Motor neuron (in vitro differentiated cells): ENCODE measurements around the gene BDKRB1. TPM values are rescaled to one million over a fixed set of nuclear protein-coding genes. Genes with fewer than 3 reads are reported as not detected.

ENCODE experiments used
- ATAC-seq, 8 experiments: fragments of 200-7000 bp; cut with Tn5 transposase; replicated peaks in 6 of 8; 2 replicates each; pipeline ENCODE4 v1.8.0; 2021; ENCODE audit warnings: mild to moderate bottlenecking in 8 of 8, moderate library complexity in 8 of 8
- H3K27ac ChIP-seq, 2 donors: fragments of 250-450 bp; sonication (Bioruptor Pico); 2 replicates each; pipeline ENCODE4 v1.9.0; 2021; ENCODE audit warnings: antibody characterized with exemption in 2 of 2, mild to moderate bottlenecking in 2 of 2, moderate library complexity in 1 of 2
- H3K4me1 ChIP-seq, 2 donors: fragments of 250-450 bp; sonication (Bioruptor Pico); replicated peaks in 1 of 2; 2 replicates each; pipeline ENCODE4 v1.6.1; 2021; ENCODE audit warnings: antibody characterized with exemption in 2 of 2, mild to moderate bottlenecking in 2 of 2, moderate library complexity in 1 of 2
- H3K4me3 ChIP-seq, 5 donors: fragments of 250-450 bp; sonication (Bioruptor Pico); 2 replicates each; pipeline ENCODE4 v1.9.0; 2021; ENCODE audit warnings: antibody characterized with exemption in 5 of 5, mild to moderate bottlenecking in 5 of 5, moderate library complexity in 4 of 5
- WGBS, 10 experiments: fragments of 450-650 bp; shearing (Covaris generic); methylation state at CpG; one replicate each; pipeline ENCODE4 v1.0.0; 2022; 5-methylcytosine and 5-hydroxymethylcytosine counted together
- in situ Hi-C, 9 experiments: fragments of 400-800 bp; cut with MboI; loops; one replicate each; pipeline ENCODE4 v1.15.0; 2021; ENCODE audit warnings: low sequenced_read_pairs in 9 of 9, low pct_unique_long_range_greater_than_20kb in 2 of 9; ENCODE audit not compliant: unreplicated experiment in 9 of 9
- total RNA-seq, 8 experiments: library from RNA; unstranded; fragments of 300-600 nt; gene quantifications; 2 replicates each; pipeline versions ENCODE4 v1.2.3 to v1.2.4, GENCODE V29; 2022

The BDKRB1 gene
- total RNA-seq, 8 experiments from 2014 or later: 0.19 to 4.7 (median 0.27) TPM; not detected in 1

DNA sequence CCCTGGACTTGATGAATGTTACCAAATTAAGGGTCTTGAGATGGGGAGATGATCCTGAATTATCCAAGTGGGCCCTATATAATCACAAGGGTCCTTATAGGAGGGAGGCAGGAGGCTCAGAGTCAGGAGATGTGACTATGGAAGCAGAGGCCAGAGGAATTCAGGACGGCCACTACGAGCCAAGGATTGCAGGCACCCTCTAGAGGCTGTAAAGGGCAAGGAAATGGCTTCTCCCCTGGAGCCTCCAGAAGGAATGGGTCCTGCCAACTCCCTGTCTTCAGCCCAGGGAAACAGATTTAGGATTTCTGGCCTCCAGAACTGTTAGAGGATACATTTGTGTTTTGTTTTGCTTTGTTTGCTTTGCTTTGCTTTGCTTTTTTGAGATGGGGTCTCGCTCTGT lies 8.8 kb downstream of the BDKRB1 start:
- Histone ChIP-seq H3K4me3 (no peak overlapping the region), H3K4me1 (no peaks in the 10 kb centered on the region), H3K27ac (no peak overlapping the region)
- ATAC-seq: no peak
- 50 to 100% (median 100%) methylated on average over 1 to 2 of the region's 3 CpGs; no CpG with 5 or more reads in 3 of the 10 experiments for WGBS, 10 experiments
- in situ Hi-C loops: loop anchor here in 4 of 9 experiments (25.0 kb wide), 3 partner anchors 153 to 703 kb away; no protein-coding TSS in a partner anchor

GRCh38 chr14:96265383-96266095 lies 9.5 kb downstream of the BDKRB1 start:
- Histone ChIP-seq H3K4me3 (no peak overlapping the region), H3K27ac (no peak overlapping the region), H3K4me1 (no peaks in the 10 kb centered on the region)
- in situ Hi-C loops: loop anchor here in 4 of 9 experiments (25.0 kb wide), 3 partner anchors 153 to 703 kb away; no protein-coding TSS in a partner anchor
- 17 to 92% (median 76%) methylated on average over 2 to 14 of the region's 16 CpGs; no CpG with 5 or more reads in 1 of the 10 experiments for WGBS, 10 experiments
- peak in 2 of 8 experiments; percentile 6 to 73 for ATAC-seq

GRCh38 chr14:96267336-96267735 lies 11.3 kb downstream of the BDKRB1 start:
- in situ Hi-C loops: loop anchor here in 4 of 9 experiments (25.0 kb wide), 3 partner anchors 155 to 705 kb away; no protein-coding TSS in a partner anchor
- 0 to 83% (median 31%) methylated on average over 1 to 2 of the region's 3 CpGs; no CpG with 5 or more reads in 4 of the 10 experiments for WGBS, 10 experiments
- Histone ChIP-seq H3K4me3 (no peak overlapping the region), H3K27ac (no peak overlapping the region), H3K4me1 (no peaks in the 10 kb centered on the region)
- ATAC-seq: peak in 4 of 8 experiments; percentile 18 to 67 (median 39)

GRCh38 chr14:96267916-96268315 lies 11.9 kb downstream of the BDKRB1 start:
- Histone ChIP-seq H3K4me3 (no peak overlapping the region), H3K4me1 (no peaks in the 10 kb centered on the region), H3K27ac (no peak overlapping the region)
- WGBS, 10 experiments: 32 to 100% (median 87%) methylated on average over 2 to 3 of the region's 5 CpGs; no CpG with 5 or more reads in 4 of the 10 experiments
- in situ Hi-C loops: loop anchor here in 4 of 9 experiments (25.0 kb wide), 3 partner anchors 156 to 706 kb away; no protein-coding TSS in a partner anchor
- ATAC-seq: no peak

- 53 to 91% (median 87%) methylated on average over 5 to 12 of the region's 22 CpGs; no CpG with 5 or more reads in 3 of the 10 experiments for WGBS, 10 experiments
- ATAC-seq: peak; percentile 59 to 92 (median 76)
- in situ Hi-C loops: loop anchor here in 4 of 9 experiments (25.0 kb wide), 3 partner anchors 156 to 706 kb away; no protein-coding TSS in a partner anchor
Measured at GRCh38 chr14:96268431-96269358, 12.7 kb downstream of the BDKRB1 start.

GRCh38 chr14:96269359-96269710 lies 13.3 kb downstream of the BDKRB1 start:
- Histone ChIP-seq H3K27ac (no peak overlapping the region), H3K4me3 (no peak overlapping the region), H3K4me1 (no peaks in the 10 kb centered on the region)
- in situ Hi-C loops: loop anchor here in 4 of 9 experiments (25.0 kb wide), 3 partner anchors 157 to 707 kb away; no protein-coding TSS in a partner anchor
- ATAC-seq: peak in 2 of 8 experiments; percentile 2 to 42
- 62 to 100% (median 90%) methylated on average over 1 to 3 of the region's 10 CpGs; no CpG with 5 or more reads in 6 of the 10 experiments for whole genome bisulfite sequencing, 10 experiments

More at GRCh38 chr14:96268431-96269358, 12.7 kb downstream of the BDKRB1 start:
- Histone ChIP-seq H3K4me1 (no peaks in the 10 kb centered on the region), H3K4me3 (no peak overlapping the region), H3K27ac (no peak overlapping the region)

- no peak for ATAC-seq
- Histone ChIP-seq H3K27ac (no peak overlapping the region), H3K4me1 (peaks cover 10 to 13% of the 10 kb centered on the region in 2 donors), H3K4me3 (no peak overlapping the region)
- in situ Hi-C loops: loop anchor here (10.0 to 25.0 kb wide), 8 partner anchors 158 to 716 kb away; no protein-coding TSS in a partner anchor
- 70 to 100% (median 84%) methylated on average over 1 to 7 of the region's 8 CpGs for WGBS, 10 experiments
Measured at GRCh38 chr14:96270565-96271420, 14.8 kb downstream of the BDKRB1 start.

- 100% methylated on average over 1 of the region's 1 CpG; no CpG with 5 or more reads in 9 of the 10 experiments for WGBS, 10 experiments
- in situ Hi-C loops: loop anchor here (10.0 to 25.0 kb wide), 8 partner anchors 159 to 717 kb away; no protein-coding TSS in a partner anchor
- Histone ChIP-seq H3K27ac (no peak overlapping the region), H3K4me3 (no peak overlapping the region), H3K4me1 (peaks cover 10 to 13% of the 10 kb centered on the region in 2 donors)
- peak in 2 of 8 experiments; percentile 10 to 17 for ATAC-seq
Measured at GRCh38 chr14:96271421-96271762, 15.4 kb downstream of the BDKRB1 start.

DNA sequence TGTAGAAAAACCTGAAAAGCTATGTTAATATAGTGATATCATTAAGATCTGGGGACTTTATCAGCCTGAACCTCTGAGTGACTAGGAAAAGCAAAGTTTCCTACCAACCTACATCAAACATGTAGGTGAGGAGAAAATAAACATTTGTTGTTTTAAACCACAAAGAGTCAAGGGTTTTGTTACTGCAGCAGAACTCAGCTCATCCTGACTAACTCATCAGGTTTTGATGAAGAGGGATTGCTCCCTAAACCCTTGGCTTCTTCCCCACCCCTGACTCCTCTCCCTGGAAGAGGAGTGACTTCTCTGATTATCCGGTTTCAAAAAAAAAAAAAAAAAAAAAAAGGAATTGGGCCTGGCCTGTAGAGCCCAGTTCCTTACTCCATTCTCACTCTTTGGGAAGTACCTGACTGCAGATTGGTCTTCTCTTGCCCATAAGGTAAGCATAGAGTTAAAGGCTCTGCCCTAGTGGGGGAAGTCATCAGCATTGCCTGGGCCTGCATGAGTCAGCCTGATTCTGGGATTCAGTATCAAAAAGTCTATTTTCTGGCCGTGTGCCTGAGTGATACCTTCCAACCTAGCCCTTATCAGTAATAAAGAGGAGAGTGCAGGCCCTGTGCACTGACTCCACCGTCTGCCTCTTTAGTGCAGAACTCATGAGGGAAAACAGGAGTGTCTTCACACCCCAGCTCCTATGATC lies 16.9 kb downstream of the BDKRB1 start:
- peak in 1 of 8 experiments; percentile 8 for ATAC-seq
- no peak overlapping the region for H3K4me3 ChIP-seq
- in situ Hi-C loops: loop anchor here (10.0 to 25.0 kb wide), 8 partner anchors 161 to 718 kb away; no protein-coding TSS in a partner anchor
- H3K4me1 ChIP-seq: peaks cover 10 to 13% of the 10 kb centered on the region in 2 donors
- 0 to 100% (median 19%) methylated on average over 1 to 3 of the region's 3 CpGs; no CpG with 5 or more reads in 2 of the 10 experiments for WGBS, 10 experiments
- no peak overlapping the region for H3K27ac ChIP-seq

DNA sequence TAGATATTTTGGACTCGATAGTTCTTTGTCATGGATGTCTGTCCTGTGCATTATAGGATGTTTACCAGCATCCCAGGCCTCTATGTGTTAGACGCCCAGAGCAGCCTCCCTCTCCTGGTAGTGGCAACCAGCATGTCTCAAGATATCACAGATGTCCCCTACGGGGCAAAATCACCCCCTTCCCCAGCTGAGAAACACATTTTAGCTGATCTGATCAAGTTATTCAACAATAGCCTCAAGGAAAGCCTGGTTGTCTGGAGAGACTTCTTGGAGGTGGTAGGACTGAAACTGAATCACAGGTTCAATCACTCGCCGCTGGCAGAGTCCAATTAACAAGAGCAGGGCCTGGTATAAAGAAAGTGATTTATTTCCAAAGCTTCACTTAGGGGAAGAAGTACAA lies 17.6 kb downstream of the BDKRB1 start:
- Histone ChIP-seq H3K4me3 (no peak overlapping the region), H3K27ac (no peak overlapping the region), H3K4me1 (peaks cover 10 to 13% of the 10 kb centered on the region in 2 donors)
- in situ Hi-C loops: loop anchor here (10.0 to 25.0 kb wide), 8 partner anchors 161 to 719 kb away; no protein-coding TSS in a partner anchor
- WGBS, 10 experiments: 80 to 100% (median 98%) methylated on average over 1 to 4 of the region's 5 CpGs; no CpG with 5 or more reads in 2 of the 10 experiments
- no peak for ATAC-seq

DNA sequence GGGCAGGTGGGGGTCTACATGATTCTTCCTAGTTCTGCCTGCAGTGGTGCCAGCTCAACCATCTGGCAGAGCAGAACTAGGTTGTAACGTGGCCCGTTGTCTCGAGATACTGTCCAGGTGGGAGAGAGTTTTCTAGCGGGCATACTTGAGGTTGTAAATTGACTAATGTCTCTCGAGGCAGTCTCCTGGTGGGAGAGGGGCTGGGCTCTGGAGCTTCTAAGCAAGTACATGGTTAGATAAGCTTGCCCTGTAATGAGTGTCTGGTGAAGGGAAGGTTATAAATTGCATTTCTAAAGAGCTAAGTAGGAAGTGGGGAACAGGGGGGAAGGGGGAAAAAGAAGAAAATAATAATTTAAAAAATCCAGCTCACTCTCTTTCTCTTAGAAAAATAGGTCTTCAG lies 18.1 kb downstream of the BDKRB1 start:
- Histone ChIP-seq H3K4me3 (no peak overlapping the region), H3K4me1 (peaks cover 10 to 13% of the 10 kb centered on the region in 2 donors), H3K27ac (no peak overlapping the region)
- ATAC-seq: peak in 1 of 8 experiments; percentile 4
- in situ Hi-C loops: loop anchor here (10.0 to 25.0 kb wide), 8 partner anchors 162 to 719 kb away; no protein-coding TSS in a partner anchor
- 74 to 100% (median 82%) methylated on average over 1 to 5 of the region's 5 CpGs; no CpG with 5 or more reads in 2 of the 10 experiments for WGBS, 10 experiments
